GM23338 (cell line): ENCODE data around the gene LST1.

Source experiments
- CTCF ChIP-seq, 2 experiments: fragments of 200-600 bp in 1 of 2; sonication (generic) in 1 of 2; conservative IDR thresholded peaks; 2 replicates each; pipeline versions ENCODE4 v1.5.1 to v1.6.1; 2016 to 2017; ENCODE audit warnings: antibody characterized with exemption in 2 of 2, low read depth in 2 of 2, mild to moderate bottlenecking in 2 of 2, moderate library complexity in 1 of 2
- EZH2 ChIP-seq: fragments of 200-600 bp; sonication (generic); IDR thresholded peaks from one replicate; pipeline ENCODE4 v1.8.0; 2017; ENCODE audit warnings: antibody characterized with exemption, mild to moderate bottlenecking, low read depth; ENCODE audit not compliant: unreplicated experiment
- JUNB ChIP-seq: IDR thresholded peaks from one replicate; pipeline ENCODE4 v1.6.1; 2016; ENCODE audit warnings: antibody characterized with exemption; ENCODE audit not compliant: unreplicated experiment
- POLR2AphosphoS5 ChIP-seq: IDR thresholded peaks from 2 replicates; pipeline ENCODE4 v1.6.1; 2016; ENCODE audit warnings: antibody characterized with exemption, low read depth
- REST ChIP-seq: IDR thresholded peaks from one replicate; pipeline ENCODE4 v1.6.1; 2018; ENCODE audit warnings: antibody characterized with exemption; ENCODE audit not compliant: unreplicated experiment
- ZNF331 ChIP-seq: fragments of 250-450 bp; sonication (Bioruptor Pico); IDR thresholded peaks from 2 replicates; pipeline ENCODE4 v1.5.0; 2020; ENCODE audit warnings: low read depth, mild to moderate bottlenecking, moderate library complexity

DNA sequence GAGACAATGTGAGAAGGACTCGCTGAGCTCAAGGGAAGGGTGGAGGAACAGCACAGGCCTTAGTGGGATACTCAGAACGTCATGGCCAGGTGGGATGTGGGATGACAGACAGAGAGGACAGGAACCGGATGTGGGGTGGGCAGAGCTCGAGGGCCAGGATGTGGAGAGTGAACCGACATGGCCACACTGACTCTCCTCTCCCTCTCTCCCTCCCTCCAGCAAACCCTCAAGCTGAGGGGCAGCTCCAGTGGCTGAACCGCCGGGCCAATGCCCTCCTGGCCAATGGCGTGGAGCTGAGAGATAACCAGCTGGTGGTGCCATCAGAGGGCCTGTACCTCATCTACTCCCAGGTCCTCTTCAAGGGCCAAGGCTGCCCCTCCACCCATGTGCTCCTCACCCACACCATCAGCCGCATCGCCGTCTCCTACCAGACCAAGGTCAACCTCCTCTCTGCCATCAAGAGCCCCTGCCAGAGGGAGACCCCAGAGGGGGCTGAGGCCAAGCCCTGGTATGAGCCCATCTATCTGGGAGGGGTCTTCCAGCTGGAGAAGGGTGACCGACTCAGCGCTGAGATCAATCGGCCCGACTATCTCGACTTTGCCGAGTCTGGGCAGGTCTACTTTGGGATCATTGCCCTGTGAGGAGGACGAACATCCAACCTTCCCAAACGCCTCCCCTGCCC, 9.0 kb upstream of the LST1 start:
- no peak for TF ChIP-seq CTCF (conservative IDR thresholded peaks at IDR 0.05; ENCODE audit: low read depth in 2 of 2)
- no peak for TF ChIP-seq ZNF331
- TF ChIP-seq REST = no peak
- TF ChIP-seq EZH2 = no peak
- TF ChIP-seq POLR2AphosphoS5 = no peak
- no peak for TF ChIP-seq JUNB
